Measurements from ENCODE around the gene DBR1.
A peak's percentile ranks its signal among the peaks of the same experiment; 100 is the strongest.
"Not testable (repeated sequence)": the region's sequence is repeated elsewhere in the genome, so short reads cannot be mapped to it uniquely, and the experiment has no call there.

Gene DBR1

GRCh38 chr3:138186221-138186620 lies 11.5 kb upstream of the DBR1 start:
- no peak for DNase-seq

GRCh38 chr3:138184994-138185393 lies 10.3 kb upstream of the DBR1 start:
- no peak for DNase-seq

GRCh38 chr3:138180375-138181029 lies 5.8 kb upstream of the DBR1 start:
- peak; percentile 54 for DNase-seq

GRCh38 chr3:138173769-138174420 lies 826 bp downstream of the DBR1 start:
- no peak for DNase-seq

DNA sequence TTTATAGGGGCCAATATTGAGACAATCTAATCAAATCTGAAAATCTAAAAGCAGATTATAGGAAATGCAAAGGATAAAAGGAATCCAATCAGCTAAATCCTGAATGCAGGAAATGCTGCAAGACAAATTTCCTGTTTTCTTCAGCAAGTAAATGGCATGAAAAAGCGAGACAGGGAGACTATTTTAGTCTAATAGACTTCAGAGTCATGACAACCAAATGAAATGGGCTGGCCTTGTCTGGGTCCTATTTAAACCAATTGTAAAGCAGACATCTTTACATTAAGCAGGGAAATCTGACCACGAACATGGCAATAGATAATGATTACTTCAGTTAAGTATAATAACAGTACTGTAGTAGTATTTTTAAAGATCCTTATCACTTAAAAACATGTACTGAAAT lies 2.1 kb downstream of the DBR1 start:
- DNase-seq = no peak

- no peak for DNase-seq
Measured at GRCh38 chr3:138165061-138165460, 9.7 kb downstream of the DBR1 start.

DNA sequence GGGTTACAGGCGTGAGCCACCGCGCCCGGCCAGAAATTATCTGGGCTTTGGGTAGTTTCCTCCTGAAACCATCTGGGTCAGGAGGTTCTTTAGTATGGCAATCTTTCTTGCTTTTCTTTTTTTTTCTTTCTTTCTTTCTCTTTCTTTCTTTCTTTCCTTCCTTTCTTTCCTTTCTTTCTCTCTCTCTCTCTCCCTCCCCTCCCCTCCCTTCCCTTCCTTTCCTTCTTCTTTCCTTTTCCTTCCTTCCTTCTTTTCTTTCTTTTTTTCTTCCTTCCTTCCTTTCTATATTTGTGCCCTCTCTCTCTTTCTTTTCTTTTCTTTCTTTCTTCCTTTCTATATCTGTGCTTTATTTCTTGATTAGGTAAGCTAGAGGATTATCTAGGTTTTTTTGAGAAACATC lies 17.0 kb downstream of the DBR1 start:
- DNase-seq = no peak

DNA sequence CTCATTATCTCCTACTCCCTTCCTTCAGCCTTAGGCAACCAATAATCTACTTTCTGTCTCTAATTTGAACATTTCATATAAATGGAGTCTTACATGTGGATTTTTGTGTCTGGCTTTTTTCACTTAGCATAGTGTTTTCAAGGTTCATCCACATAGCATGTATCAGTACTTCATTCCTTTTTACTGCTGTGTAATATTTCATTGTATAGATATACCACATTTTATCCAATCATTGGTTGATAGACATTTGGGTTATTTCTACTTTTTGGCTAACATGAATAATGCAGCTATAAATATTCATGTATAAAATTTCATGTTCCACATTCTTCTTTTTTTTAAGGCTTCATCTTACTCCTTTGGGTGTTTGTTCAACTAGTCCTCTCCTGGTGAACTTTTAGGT lies 20.2 kb downstream of the DBR1 start:
- no peak for DNase-seq

GRCh38 chr3:138148503-138148902 lies 26.2 kb downstream of the DBR1 start:
- DNase-seq = no peak

DNA sequence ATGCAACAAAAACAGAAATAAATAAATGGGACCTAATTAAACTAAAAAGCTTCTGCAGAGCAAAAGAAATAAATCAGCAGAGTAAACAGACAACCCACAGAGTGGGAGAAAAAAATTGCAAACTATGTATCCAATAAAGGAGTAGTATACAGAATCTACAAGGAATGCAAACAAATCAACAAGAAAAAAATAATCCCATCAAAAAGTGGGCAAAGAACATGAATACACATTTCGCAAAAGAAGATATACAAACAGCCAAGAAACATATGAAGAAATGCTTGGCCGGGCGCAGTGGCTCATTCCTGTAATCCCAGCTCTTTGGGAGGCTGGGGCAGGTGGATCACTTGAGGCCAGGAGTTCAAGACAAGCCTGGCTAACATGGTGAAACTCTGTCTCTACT lies 32.5 kb downstream of the DBR1 start:
- DNase-seq = not testable (repeated sequence)

- DNase-seq = no peak
Measured at GRCh38 chr3:138140940-138141339, 33.8 kb downstream of the DBR1 start.

DNA sequence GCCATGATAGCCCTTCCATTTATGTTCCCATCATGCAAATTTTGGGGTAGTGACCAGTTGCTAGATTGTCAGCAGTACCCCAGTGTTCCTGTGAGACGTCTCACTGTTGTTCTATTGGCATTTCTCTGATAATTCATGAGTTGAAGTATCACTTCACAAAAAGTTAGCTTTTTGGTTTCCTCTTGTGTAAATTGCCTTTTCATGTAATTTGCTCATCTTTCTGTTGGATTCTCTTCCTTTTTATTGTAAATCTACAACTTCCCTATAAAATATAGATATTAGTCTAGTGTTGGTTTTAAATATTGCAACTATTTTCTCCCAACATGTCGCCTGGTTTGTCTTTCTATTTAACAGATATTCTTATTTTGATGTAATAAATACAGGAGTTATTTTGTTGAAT lies 35.0 kb downstream of the DBR1 start:
- no peak for DNase-seq

DNA sequence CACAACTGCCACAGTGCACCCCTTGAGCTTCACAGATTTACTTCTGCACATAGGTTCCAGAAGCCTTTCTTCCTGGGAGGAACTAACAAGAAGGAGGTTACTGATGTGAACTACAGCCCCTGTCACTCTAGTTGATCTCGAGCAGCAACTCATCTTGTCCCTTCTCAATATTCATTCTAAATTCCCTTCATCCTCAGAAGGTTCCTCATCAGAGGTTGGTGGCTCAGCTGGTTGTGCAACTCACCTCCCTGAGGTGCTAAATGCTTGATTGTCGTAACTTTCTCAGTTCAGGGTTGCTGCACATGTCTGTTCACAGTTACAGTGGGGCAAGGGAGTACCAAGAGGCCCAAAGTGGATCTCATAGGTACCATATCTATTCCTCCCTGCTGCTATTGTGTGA lies 36.9 kb downstream of the DBR1 start:
- no peak for DNase-seq

DNA sequence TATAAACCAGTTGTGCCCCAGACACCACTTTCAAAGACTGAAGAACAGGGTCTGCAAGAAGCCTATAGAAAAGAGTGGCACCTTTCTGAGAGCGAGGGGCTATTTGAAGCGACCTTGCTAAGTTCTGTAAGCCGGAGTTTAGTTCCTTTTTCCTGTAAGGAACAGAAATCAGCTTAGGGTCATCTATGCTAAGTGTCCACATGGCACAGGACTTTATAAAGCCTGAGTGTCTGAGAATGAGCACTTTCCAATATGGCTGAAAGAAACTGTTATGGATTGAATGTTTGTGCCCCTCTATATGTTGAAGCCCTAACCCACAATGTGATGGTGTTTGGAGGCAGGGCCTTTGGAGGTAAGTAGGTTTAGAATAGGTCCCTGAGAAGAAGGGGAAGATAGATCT lies 38.5 kb downstream of the DBR1 start:
- DNase-seq = no peak

- no peak for DNase-seq
Measured at GRCh38 chr3:138135833-138136194, 38.9 kb downstream of the DBR1 start.

- no peak for DNase-seq
Measured at GRCh38 chr3:138135146-138135832, 39.4 kb downstream of the DBR1 start.

DNA sequence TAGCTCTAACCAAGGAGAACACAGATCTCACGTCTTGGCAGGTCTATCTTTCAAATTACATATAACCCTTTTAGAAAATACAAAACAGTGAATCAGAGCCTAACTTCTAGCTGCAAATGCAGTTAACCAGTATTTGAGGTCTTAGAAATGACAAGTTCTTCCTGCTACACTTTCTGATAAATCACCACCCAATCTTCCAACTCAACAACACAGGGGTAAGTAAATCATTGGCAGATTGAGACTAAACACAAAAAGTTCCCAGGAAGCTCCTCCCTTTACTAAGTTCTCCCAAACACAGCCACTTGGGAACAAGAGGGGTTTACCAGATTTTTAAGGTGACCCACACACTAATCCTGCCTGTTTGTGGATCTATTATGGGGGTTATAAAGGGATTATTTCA lies 42.5 kb downstream of the DBR1 start, which contains the start of gene A4GNT:
Gene A4GNT (minus strand): TSS at position 152 of the 400 bp plus-strand sequence. CDS start 1,134 bp downstream, outside the sequence.
- no peak for DNase-seq

DNA sequence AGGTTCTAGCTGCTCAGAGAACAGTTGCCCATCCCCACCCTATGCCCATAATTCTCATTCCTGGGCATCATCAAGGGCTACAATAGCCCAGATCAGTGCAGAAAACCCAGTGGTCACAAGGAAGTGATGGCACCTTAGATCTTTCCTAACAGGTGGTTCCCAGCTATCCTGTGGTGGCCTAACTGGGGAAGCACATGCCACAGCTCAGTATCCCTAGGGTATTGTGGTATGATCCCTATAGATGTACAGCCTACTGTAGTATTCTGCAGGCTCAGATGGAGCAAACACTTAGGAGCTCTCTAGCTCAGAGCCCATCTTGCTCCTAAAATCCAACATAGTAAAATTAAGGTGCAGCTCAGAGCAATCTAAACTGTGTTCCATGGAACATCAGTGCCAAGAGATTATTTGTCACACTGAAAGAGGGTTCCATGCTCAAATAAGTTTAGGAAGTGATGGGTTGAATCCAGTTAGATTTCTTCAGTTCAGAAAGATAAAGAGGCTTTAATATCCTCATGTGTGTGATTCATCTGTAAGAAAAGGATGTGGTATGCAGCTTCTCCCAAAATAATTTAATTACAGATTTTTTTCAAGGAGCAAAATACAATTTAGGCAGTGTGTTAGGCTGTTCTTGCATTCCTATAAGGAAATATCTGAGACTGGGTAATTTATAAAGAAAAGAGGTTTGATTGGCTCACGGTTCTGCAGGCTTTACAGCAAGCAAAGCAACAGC lies 46.9 kb downstream of the DBR1 start:
- DNase-seq = no peak

DNA sequence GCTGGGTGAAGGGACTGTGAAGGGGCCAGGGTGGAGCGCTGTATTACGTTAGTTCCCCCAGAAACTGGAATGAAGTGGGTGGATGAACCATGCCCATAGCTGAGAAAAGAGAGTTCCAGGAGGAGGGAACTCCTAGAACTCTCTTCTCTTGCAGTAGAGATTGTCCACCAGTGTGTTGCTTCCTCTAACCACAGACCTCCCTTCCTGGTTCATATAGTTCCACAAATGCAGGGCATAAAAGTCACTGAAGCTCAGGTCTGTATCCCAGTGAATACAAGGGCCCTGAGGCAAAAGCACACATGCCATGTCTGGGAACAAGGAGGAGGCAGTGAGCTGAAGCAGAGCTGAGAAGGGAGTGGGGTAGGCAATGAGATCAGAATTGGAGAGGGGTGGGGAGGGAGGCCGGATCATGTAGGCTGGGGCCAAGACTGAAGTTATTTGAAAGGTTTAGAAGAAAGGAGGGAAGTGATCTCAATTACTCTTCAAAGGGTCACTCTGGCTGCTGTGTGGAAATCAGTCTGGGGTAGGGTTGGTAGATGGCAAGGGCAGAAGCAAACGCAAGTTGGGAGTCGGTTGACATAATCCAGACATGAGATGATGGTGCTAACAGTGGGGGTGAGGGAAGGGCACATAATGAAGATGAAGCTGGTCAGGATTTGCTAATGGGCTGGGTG lies 49.0 kb downstream of the DBR1 start:
- DNase-seq = no peak

DNA sequence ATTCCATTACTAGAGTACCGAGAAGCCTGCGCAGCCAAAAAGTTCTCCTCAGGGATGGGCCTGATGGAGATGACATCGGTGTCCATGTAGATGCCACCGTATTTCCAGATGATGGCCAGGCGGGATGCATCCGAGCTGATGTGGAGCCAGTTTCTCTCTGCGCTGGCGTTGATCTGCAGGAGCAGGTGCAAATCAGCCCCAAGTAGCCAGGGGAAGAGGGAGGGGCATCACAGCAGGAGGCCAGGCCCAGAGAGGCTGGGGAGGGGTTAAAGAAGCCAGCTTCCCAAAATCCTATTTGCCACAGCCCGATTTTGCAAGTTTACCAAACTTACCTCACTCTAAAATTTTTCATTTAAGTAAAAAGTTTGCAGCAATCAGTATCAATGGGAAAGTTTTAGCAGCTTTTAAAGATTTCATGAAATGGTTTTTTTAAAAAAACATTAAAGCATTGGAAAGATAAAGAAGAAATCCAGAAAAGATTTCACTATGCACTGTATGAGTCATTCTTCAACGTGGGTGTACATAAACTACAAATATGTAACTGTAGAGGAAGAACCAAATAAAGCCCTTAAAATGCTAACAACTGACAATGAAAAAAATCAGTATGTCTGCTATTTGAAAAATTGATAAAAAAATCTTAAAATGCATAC lies 49.9 kb downstream of the DBR1 start:
- DNase-seq = no peak

GRCh38 chr3:138124188-138124587 lies 50.5 kb downstream of the DBR1 start:
- DNase-seq = no peak

- no peak for DNase-seq
Measured at GRCh38 chr3:138119423-138119766, 55.3 kb downstream of the DBR1 start.
